ENCODE measurements around the gene TMEM100.

Gene TMEM100

DNA sequence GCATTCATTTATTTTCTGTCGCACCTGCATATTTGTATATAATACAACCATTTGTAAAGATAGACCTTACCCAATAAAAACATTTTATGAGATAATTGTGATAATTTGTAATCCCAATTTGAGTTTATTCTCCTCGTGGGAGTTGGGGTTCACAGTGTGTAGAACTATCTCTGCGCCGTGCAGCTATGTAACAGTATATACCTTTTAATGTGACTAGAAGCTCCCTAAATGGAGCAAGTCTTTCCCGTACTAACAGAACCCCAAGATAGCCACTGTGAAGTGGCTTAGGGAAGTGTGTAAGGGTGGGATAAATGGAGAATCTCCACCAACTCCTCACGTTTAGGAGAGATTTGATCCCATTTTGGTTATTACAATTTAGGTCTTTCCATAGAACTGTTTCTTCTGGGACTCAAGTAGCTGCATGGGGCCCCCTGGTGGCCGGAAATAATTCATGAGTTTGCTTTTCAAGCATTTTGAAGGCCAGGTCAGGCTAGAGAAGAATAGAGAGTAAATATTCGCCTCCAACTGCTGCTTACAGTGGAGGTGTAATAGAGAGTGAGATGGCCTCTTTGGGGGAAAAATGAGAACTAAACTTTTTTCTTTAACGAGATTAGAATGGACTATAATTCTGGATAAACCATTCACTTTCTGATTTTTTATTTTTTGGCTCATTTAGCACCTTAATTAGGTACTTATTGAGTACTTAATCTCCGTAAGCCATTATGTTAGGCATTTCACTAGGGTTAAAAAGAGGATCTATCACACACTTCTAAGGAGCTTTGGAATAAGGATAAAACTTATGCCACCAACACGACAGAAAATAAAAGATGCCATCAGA lies 4.5 kb downstream of the TMEM100 start:
- DNase-seq (ENCODE audit: low read depth in 2 of 2): peak; percentile 7 to 26

DNA sequence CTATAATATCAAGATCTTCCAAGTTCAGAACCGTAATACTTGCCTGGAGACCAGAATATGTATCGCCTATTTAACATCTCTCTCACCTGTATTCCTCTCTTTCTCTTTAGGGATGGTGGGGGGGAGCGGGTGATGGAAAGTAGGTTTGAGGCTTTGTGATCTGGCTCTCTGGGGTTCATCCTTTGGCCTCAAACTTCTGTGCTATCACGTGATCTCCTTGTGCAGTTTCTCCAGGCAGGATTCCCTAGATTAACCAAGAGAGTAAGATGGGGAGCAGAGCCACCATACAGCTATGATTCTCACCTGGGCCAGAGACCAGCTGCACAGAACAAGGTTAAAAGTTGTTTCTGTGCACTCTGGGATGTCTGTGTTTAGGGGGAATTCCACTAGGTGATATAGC lies 5.2 kb downstream of the TMEM100 start:
- DNase-seq (ENCODE audit: low read depth in 2 of 2): no peak

DNA sequence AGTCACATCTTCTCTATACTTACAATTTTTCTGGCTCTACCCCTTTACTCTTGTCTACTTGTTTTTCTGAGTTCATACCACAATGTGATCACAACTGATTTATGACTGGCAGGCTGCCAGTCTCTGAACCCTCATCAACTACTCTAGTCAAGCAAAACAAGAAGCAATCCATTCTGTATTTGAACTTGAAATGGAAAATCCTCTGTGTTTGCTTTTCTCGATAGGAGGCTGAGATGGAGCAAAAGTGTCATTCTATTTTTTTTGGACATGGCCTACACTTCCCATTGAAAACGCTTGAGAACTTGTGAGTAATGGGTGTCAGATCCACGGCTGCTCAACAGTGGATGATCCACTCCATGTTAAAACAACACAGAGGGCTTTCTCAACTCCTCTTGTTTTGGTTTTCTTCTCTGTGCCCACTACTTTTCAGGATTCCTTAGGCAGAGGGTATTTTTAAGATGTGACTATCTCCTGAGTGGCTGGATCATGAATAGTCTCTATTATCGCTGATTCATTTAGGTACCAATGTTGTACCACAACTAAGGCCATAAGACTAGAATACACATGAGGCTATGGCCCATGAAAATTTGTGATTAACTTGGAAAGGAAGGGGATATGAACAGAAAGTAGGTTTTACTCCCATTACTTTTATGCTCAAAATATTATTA lies 11.7 kb downstream of the TMEM100 start:
- no peak for DNase-seq (ENCODE audit: low read depth in 2 of 2)

DNA sequence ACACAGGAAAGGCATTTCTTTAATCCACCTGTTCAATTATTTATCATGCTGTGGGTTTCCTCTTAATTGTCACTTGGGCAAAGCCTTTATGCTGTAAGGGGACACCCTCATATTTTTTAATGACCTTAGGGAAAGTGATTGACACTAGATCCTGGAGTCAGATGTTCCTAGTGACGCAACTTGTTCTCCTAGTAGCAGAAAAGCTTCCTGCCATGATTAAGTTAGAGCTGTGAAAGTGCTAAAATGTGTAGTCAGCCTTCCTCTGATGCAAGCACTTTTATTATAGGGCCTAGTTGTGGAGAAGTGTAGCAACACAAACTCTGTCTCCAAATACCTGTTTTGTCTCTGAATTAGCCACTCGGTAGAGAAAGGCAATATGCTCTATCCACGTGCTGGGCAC lies 12.3 kb downstream of the TMEM100 start:
- DNase-seq (ENCODE audit: low read depth in 2 of 2): no peak

DNA sequence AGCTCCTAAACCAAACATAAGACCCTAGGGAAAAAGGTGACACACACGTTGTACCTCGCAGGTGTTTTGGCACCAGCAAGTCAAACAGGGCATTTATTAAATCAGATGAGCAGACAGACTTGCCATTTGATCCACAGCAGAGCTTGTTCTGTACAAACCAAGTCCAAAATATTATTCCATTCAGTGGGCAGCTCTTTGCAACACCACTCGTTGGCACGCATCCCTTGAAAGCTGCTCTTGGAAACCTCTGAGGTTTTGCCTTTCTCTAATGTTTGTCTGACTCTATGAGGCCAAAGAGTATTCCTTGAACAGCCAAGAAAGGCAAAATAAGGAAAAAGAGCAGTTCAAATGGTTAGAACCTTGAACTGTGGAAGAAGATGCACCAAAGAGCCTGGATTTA lies 12.7 kb downstream of the TMEM100 start:
- no peak for DNase-seq (ENCODE audit: low read depth in 2 of 2)

DNA sequence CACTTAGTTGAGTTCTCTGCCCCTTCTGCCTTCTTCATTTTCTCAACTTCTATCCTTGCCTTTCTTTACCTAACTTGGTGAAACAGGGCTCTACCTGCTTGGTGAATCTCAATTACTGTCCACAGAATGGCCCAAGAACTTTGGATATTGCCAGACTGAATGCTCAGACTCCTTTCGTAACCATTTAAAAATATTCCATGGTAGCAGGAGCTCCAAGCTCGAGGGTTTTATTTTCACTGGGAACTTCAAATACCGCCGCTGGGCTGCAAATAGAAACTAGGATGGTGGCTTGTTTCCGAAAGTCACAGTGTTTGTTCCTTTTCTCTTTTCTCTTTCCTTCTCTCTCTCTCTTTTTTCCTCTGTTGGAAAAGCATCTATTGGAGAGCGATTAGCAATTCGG lies 13.2 kb downstream of the TMEM100 start:
- DNase-seq (ENCODE audit: low read depth in 2 of 2): no peak

DNA sequence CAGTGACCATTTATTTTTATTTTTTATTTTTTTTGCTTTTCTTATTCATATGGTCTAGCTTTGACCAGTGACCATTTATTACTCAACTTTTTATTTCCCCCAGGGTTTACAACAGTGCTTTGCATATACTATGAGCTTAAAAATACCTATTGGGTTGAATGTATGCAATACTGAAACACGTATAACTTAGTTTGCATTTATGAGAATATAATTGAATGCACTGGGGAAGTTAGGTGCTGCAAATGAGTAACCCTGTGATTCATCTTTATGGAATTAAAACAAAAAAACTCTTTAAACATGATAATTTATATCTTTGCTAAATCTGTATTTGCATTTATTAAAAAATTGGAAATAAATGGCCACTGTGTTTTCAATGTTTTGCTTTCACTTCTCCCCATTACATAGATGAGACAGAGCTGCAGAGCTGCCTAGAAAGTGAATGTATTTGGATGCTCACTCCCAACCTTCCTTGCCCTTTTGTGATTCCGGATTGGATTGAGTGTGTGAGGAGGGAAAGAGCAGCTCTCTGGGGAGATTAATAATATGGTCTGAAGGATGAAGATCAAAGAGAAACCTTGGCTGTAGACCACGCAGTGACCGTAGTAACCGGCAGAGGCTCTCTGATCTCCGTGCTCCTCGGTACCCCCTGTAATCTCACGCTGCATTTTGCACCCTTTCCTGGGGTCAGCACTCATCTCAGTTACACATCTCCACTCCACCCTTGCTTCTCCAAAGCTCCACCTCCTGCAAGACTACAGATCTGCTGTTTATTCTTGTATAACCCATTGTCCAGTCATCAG lies 14.3 kb downstream of the TMEM100 start:
- DNase-seq (ENCODE audit: low read depth in 2 of 2): no peak

DNA sequence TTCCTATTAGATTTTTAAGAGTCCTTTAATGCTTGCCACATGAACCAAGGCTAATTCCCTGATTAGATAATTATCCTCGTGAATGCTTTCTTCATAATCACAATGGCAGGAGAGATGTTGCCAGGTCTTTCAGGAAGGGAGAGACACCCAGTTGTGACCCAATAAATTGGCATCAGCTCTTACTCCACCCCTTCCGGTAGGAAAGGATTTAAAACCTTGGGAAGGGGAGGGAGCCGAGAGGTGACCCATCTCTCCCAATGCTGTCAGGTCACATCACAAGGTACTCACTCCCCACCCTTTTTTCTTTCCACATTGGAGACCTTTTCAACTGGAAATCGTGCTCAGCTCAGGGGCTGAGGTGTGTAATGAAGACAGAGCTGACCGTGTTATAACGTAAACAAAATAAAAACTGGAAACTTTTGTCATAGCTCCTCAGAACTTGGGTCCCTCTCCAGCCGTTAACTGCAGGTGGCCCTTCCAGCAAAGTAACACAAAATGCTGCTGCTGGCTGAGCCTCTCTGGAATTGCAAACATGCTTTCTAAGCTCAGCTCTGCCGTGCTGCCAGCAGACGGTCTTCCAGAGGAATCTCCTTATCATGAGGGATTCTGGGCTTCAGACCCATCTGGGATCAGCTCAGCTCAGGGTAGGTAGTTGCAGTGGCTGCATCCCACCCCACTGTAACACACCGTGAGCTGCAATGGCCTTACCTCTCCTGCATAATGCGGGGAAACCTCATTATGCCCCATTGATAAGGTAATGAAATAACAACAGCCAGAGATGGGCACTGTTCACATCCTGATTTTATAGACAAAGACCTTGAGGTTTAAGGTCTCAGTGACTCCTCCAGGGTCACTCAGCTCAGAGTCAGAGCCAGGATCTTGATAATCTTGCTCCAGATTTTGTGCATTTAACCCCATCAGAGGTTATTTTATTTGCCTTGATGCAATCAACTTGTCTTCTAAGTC lies 15.6 kb downstream of the TMEM100 start:
- no peak for DNase-seq (ENCODE audit: low read depth in 2 of 2)

DNA sequence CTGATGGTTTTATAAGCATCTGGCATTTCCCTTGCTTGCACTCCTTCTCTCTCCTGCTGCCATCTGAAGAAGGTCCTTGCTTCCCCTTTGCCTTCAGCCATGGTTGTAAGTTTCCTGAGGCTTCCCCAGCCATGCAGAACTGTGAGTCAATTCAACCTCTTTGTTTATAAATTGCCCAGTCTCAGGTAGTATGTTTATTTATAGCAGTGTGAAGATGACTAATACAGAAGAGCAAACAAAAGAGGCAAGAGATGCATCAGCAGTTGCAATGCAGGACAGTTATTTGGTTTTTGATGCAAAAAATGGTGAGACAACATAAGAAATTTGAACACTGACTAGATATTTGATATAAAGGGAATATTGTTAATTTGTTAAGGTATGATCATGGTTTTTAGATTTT lies 16.8 kb downstream of the TMEM100 start:
- DNase-seq (ENCODE audit: low read depth in 2 of 2): no peak

DNA sequence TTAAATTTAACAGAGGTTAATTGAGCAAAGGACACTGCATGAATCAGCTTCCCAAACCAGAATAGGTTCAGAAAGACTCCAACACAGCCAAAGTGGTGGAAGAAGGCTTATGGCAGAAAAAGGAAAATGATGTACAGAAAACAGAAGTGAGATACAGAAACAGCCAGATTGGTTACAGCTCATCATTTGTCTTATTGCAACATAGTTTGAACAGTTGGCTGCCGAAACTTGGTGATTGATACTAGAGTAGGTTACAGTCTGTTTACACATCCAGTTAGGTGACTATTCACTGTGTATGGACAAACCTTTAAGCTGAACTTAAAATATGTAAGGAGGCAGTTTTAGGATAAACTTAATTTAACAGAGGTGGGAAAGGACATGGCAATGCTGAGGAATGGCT lies 18.3 kb downstream of the TMEM100 start:
- DNase-seq (ENCODE audit: low read depth in 2 of 2): no peak

DNA sequence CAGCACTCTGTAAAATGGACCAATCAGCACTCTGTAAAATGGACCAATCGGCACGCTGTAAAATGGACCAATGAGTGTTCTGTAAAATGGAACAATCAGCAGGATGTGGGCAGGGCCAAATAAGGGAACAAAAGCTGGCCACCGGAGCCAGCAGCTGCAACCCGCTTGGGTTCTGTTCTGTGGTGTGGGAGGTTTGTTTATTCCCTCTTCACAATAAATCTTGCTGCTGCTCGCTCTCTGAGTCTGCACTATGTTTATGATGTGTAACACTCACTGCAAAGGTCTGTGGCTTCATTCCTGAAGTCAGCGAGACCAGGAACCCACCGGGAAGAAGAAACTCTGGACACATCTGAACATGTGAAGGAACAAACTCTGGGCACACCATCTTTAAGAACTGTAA lies 20.5 kb downstream of the TMEM100 start:
- DNase-seq (ENCODE audit: low read depth in 2 of 2): no peak

DNA sequence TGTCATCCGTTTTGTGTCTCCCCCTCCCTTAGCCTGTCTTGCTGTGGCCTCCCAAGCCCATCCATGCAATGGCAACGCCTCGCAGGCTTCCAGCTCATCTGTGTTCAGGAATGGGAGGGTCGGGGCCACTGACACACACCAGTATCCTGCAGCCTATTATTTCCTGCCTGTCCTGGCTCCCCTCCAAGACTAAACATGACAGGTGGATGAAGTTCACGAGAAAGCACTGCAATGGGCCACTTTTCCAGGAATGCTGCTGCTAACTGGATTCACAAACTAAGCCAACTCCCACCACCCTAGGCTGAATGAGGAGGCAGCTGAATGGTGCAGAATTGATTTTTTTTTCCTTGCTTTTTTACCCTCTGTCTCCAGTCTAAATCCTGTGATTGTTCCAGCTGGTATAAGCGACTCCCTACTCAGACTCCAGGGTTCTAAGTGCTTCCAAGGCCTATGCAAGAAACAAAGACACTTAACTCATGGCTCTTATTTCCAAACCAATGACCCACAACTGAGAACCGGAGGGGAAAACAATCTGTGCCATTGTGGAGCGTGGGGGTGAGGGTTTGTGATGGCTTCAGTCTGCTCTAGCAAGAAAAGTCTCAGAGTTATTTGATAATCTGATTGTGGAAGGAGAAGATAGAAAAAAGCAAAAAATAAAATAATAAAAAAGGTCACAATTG lies 23.3 kb downstream of the TMEM100 start:
- no peak for DNase-seq (ENCODE audit: low read depth in 2 of 2)

DNA sequence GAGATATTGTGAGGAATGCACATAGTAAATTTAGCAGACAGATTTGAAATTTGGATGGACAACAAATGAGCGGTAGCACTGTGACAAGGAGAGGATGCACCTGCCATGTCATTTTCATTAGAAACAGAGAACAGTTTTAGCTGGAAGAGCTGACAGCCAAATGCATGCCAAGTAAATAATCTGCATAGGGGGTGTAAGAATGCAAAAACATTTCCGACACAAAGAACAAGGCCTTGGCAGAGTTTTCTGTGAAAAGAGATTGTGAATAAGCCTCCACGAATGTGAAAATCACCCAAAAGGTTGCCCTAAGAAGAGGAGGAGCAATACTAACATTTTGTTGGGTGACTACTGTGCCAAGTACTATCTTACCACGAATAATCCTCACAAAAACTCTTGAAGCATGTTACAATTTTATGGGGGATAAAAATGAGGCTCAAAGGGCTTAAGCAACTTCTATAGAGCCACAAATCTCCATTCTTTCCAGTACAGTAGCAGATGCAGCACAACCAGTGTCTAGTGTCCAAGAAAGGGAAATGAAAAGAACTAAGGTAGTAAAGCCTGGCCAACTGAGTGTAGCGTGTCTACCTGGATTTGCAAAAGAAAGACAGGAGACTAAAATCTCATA lies 28.3 kb downstream of the TMEM100 start:
- DNase-seq (ENCODE audit: low read depth in 2 of 2): no peak

DNA sequence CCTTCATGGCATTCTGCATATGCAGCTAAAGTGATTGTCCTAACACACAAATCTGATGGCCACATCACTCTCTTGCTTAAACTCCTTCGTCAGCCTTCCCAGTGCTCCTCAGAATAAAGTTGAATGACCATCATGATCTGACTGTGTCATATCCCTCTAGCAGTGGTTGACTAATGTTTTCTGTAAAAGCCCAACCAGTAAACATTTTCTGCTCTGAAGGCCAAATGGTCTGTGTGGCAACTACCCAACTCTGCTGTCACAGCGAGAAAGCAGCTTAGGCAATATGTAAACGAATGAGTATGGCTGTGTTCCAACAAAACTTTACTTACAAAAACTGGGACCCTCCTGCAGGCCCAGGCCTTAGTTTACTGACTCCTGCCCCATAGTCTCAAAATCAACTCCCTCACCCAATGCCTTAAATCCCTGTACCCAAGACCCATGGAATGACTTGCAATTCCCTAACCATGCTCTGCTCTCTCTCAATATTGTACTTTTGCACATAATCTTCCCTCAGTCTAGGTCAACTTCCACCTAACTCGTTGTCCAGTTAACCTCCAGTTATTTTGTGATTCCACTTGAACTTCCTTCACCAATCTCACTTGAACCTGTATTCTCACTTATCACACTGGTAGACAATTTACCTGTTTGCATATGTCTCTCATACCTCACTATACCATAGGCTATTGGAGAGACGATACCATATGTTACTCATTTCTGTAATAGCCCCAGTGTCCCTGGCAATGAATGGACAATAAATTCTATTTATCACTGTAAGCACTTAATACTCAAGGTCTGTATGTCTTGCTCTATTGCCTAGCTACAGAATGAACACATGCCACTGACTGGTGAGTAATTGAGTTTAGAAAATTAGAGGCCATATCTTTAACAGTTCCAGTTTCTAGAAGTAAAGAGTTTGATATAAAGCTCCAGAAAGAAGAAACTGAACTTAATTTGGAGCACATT lies 29.1 kb downstream of the TMEM100 start:
- DNase-seq (ENCODE audit: low read depth in 2 of 2): no peak

DNA sequence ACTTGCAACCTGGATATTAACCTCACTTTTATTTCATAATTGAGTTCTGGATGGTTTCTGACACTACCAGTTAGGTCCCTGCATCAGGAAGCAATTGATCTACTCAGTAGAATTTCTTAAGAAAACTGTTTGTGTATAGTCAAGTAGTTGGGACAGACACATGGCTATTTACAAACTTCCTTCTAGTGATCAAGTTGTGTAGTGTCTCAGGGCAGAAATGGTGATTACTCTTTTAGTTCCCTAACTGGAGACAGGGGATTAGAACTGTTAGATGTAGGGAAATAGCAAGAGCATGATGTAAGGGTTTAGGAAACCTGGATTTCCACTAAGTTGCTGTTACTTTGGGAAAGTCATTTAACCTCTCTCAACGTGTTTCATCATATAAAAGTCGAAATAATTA lies 30.4 kb downstream of the TMEM100 start:
- DNase-seq (ENCODE audit: low read depth in 2 of 2): no peak

DNA sequence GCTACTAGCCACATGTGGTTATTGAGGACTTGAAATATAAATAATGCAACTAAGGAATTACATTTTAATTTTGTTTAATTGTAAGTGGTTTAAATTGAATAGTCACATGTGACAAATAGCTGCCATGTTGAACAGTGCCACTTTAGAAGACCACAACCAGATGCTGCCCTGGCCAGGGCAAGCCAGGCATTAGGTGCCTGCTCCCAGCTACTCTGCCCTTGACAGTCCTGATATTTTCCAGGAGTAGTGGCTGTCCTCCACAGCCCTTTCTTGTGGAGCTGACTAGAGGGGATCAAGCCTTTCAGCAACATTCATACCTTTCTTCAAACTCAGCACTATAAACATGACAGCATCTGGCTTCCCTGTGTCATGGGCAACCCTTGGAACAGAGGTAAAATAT lies 31.0 kb downstream of the TMEM100 start:
- DNase-seq (ENCODE audit: low read depth in 2 of 2): no peak

DNA sequence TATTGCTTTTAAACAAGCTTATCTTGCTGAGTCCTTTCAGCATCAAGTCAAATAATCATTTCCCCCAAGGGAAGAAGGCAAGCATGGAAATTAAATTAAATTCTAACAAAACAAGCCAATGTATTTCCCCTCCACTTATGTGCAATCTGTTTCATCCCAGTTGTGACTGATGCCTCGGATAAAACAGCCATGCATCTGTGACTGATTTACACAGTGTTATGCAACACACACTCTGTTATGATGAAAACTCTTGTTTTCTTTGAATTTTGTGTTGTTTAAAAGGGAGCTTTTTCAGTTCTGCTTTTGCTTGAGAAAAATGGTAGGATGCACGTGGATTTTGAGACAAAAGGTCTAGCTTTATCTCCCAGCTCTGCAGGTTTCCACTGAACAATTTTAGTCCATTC lies 32.6 kb downstream of the TMEM100 start:
- DNase-seq (ENCODE audit: low read depth in 2 of 2): no peak

DNA sequence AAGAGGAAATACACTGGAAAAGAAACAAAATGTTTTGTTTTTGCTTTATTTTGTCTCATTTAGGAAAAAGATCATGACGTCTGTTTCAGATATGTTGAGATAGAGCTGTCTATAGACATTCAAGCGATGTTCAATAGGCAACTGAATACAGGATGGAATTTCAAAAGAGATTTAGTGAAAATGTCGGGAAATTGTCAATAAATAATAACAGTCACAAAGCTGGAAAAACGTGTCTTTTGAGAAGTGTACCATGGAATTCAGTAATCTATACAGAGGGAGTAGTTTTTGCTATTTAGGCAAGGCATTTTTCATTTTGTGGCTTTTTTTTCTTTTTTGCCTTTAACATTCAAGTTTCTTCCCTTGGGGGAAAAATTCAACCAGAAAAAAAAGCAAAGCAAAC lies 33.0 kb downstream of the TMEM100 start:
- no peak for DNase-seq (ENCODE audit: low read depth in 2 of 2)

DNA sequence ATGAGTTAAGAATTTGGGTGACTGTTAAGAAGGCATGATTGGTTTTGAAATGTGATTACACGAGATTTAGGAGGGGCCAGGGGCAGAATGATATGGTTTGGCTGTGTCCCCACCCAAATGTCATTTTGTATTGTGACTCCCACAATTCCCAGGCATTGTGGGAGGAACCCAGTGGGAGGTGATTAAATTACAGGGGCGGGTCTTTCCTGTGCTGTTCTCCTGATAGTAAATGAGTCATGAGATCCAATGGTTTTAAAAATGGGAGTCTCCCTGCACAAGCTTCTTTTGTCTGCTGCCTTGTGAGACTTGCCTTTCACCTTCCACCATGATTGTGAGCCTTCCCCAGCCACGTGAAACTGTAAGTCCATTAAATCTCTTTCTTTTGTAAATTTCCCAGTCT lies 34.6 kb downstream of the TMEM100 start:
- no peak for DNase-seq (ENCODE audit: low read depth in 2 of 2)

Data from stimulated activated CD8-positive, alpha-beta memory T cell treated with anti-CD3 and anti-CD28 coated beads, Interleukin-2, amount 100 ng/mL, for 1 hour (primary cell).